GM19467 (cell line): ENCODE measurements around the gene TOMM40.
"Not testable (repeated sequence)": the region's sequence is repeated elsewhere in the genome, so short reads cannot be mapped to it uniquely, and the experiment has no call there.

ENCODE experiments used
- ATAC-seq: cut with Tn5 transposase; IDR thresholded peaks from one replicate; pipeline ENCODE4 v1.9.1; 2021; ENCODE audit warnings: mild to moderate bottlenecking, moderate library complexity; ENCODE audit not compliant: unreplicated experiment

Gene TOMM40

DNA sequence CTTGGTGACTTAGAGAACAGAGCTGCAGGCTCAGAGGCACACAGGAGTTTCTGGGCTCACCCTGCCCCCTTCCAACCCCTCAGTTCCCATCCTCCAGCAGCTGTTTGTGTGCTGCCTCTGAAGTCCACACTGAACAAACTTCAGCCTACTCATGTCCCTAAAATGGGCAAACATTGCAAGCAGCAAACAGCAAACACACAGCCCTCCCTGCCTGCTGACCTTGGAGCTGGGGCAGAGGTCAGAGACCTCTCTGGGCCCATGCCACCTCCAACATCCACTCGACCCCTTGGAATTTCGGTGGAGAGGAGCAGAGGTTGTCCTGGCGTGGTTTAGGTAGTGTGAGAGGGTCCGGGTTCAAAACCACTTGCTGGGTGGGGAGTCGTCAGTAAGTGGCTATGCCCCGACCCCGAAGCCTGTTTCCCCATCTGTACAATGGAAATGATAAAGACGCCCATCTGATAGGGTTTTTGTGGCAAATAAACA is 33.2 kb downstream of the TOMM40 start:
- ATAC-seq = no peak

GRCh38 chr19:44925114-44925891 is 34.2 kb downstream of the TOMM40 start:
- ATAC-seq = no peak

DNA sequence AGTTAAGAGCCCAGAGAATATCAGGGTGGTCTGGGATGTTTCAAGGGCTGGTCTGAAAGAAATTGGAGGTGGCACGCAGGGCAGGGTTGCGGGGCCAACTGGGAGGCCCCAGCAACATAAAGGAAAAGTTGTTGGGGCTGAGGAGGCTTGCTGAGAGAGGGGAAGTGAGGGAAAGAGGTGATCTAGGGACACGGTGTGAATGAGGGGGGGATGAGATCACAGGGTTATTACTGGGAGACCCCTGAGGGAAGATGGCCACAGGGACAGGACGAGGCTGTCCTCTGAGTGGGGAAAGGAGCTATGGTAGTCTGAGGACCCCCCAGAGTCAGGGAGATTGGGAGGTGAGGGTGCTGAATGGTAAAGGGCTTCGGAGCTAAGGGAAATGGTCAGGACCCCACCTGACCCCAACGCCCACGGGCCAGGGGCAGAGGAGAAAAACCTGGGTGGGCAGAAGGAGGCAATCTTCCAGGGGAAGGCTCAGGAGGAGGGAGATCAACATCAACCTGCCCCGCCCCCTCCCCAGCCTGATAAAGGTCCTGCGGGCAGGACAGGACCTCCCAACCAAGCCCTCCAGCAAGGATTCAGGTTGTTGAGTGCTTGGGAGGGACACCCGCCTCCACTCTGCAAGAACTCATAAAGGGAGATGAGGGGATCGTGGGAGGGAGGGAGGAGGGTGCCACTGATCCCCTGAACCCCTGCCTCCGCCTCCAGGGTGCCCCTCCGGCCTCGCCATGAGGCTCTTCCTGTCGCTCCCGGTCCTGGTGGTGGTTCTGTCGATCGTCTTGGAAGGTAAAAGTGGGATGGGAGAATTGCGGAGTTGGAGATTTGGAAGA is 35.4 kb downstream of the TOMM40 start:
- ATAC-seq = not testable (repeated sequence)

- no peak for ATAC-seq
Observed at GRCh38 chr19:44927746-44928145, 36.7 kb downstream of the TOMM40 start.

GRCh38 chr19:44930088-44930487 is 39.0 kb downstream of the TOMM40 start:
- ATAC-seq = no peak

DNA sequence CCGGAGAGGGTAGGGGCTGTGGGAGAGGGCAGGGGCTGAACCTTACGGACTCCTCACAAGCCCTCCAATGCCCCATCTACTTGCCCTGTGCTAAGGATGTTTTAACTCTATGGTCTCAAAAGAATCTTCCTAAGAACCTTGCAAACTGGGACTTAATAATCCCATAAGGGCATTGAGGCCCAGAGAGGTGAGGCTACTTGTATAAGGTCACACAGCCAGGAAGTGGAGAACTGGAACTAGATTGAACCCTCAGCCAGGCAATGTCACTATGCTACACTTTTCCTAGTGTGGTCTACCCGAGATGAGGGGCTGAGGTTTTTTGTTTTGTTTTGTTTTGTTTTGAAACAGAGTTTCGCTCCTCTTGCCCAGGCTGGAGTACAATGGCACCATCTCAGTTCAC is 40.5 kb downstream of the TOMM40 start:
- no peak for ATAC-seq

DNA sequence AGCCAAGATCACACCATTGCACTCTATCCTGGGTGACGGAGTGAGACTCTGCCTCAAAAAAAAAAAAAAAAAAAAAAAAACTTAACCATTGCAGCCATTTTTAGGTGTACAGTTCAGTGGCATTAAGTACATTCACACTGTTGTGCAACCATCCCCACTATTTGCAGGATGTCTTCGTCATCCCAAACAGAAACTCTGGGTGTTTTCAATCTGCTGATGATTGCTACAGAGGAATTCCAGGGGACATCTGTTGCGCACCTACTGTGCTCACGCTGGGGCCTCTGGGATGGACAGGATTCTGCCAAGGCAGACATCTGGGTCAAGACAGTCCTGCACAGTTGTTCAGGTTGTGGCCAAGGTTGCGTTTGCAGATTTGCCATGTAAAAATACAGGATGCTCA is 48.6 kb downstream of the TOMM40 start:
- ATAC-seq = no peak

- ATAC-seq = no peak
Observed at GRCh38 chr19:44942067-44942571, 51.1 kb downstream of the TOMM40 start, which contains the start of gene APOC4. TSS of gene APOC4 (plus strand) at chr19:44942237. CDS start at chr19:44942278, 41 bp downstream.

GRCh38 chr19:44943801-44944249 is 52.8 kb downstream of the TOMM40 start:
- ATAC-seq = no peak

GRCh38 chr19:44947041-44947581 is 56.1 kb downstream of the TOMM40 start:
- ATAC-seq = no peak

DNA sequence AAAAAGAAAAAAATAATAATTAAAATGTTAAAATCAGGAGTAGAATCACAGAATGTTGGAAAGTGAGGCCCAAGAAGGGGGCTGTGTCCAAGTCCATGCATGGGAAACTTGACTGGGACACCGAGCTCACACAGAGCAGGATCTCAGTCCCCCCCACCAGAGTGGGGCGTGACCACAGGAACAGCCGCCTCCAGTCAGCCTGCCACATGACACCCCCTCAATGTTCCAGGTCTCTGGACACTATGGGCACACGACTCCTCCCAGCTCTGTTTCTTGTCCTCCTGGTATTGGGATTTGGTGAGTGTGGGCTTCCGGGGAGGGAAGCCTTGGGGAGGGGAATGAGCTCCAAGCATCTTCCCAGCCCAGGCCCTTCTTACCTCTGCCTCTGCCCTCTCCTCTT is 57.2 kb downstream of the TOMM40 start:
- ATAC-seq = no peak

DNA sequence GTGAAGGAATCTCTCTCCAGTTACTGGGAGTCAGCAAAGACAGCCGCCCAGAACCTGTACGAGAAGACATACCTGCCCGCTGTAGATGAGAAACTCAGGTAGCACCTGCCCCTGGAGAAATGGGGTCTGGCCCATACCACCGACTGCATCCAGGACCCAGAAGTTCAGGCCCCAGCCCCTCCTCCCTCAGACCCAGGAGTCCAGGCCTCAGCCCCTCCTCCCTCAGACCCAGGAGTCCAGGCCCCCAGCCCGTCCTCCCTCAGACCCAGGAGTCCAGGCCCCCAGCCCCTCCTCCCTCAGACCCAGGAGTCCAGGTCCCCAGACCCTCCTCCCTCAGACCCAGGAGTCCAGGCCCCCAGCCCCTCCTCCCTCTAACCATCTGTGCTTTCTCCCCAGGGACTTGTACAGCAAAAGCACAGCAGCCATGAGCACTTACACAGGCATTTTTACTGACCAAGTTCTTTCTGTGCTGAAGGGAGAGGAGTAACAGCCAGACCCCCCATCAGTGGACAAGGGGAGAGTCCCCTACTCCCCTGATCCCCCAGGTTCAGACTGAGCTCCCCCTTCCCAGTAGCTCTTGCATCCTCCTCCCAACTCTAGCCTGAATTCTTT is 57.8 kb downstream of the TOMM40 start:
- ATAC-seq = no peak

- ATAC-seq = no peak
Observed at GRCh38 chr19:44949550-44949949, 58.5 kb downstream of the TOMM40 start.

DNA sequence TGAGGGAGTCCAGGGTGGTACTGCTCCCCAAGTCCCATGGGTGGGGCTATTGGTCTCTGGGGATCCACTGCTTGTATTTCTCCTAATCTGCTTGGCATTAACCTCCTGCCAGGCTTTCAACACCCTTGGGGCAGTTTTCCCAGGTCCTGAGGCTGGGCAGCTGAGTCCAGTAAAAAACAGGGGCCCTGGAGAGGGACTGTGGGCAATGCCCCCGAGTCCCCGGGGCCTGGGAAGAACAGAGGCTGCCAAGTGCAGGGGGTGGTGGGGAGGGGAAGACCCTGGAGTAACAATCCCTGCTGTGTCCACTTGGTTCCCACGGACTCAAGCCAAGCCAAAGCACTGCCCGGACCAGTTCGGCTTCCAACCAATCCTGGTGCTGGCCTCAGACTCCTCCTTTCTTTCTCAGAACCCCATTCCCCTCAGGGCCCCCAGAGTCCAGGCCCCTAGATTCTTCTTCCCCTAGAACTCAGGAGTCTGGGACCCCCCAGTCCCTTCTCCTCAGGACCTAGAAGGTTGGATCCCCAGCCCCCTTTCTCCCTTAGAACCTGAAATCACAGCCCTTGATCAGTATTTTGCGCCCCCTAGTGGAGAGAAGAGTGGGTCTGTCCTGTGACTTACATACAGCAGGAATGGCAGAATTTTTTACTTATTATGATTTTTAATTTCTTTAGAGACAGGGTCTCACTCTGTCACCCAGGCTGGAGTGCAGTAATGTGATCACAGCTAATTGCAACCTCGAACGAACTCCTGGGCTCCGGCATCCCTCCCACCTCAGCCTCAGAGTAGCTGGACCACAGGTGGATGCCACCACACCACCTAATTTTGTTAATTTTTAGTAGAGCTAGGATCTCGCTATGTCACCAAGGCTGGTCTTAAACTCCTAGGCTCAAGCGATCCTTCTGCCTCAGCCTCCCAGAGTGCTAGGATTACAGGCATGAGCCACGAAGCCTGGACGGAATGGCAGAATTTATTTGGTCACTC is 60.4 kb downstream of the TOMM40 start:
- ATAC-seq = no peak
